GM12872 (cell line): ENCODE results near the gene DMD.

Source experiments
- TF ChIP-seq, protein P1 (sequence below): IDR thresholded peaks from 3 replicates; pipeline ENCODE4 v1.5.1; 2011; ENCODE audit warnings: low read depth, mild to moderate bottlenecking, low read length, moderate library complexity; ENCODE audit not compliant: insufficient read depth

Gene DMD

DNA sequence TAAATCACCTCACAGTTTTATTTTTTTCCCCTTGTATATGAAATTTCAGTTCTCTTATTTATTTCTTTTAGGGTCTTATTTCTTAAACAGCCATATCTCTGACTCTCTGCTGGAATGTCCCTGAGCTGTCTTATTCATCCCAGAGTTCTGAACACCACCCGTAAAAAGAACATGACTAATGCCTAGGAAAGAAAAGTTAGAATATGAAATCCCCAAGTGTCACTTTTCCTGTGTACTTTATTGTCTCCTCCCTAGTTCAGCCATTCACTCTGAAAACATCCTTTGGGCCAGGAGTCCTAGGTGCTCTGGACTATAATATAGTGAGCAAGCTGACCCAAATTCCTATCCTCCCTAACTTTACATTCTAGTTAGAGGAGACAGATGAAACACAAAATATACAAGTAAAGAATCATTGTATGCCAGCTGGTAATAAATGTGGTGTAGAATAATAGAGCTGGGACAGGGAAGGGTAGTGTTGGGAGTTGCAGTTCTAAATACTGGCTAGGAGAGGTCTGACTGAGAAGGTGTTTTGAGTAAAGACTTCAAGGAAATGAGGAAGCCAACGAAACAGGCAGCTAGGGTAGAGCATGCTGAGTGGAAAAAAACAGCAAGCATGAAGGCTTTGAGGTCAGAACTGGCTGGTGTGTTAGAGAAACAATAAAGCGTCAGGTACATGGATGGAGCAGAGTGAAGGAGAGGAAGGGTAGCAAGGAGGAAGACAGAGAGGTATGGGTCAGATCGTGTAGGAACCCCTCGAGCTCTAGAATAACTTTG lies 2098.9 kb downstream of the DMD start:
- TF ChIP-seq, protein P1, sequence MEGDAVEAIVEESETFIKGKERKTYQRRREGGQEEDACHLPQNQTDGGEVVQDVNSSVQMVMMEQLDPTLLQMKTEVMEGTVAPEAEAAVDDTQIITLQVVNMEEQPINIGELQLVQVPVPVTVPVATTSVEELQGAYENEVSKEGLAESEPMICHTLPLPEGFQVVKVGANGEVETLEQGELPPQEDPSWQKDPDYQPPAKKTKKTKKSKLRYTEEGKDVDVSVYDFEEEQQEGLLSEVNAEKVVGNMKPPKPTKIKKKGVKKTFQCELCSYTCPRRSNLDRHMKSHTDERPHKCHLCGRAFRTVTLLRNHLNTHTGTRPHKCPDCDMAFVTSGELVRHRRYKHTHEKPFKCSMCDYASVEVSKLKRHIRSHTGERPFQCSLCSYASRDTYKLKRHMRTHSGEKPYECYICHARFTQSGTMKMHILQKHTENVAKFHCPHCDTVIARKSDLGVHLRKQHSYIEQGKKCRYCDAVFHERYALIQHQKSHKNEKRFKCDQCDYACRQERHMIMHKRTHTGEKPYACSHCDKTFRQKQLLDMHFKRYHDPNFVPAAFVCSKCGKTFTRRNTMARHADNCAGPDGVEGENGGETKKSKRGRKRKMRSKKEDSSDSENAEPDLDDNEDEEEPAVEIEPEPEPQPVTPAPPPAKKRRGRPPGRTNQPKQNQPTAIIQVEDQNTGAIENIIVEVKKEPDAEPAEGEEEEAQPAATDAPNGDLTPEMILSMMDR = no peak

DNA sequence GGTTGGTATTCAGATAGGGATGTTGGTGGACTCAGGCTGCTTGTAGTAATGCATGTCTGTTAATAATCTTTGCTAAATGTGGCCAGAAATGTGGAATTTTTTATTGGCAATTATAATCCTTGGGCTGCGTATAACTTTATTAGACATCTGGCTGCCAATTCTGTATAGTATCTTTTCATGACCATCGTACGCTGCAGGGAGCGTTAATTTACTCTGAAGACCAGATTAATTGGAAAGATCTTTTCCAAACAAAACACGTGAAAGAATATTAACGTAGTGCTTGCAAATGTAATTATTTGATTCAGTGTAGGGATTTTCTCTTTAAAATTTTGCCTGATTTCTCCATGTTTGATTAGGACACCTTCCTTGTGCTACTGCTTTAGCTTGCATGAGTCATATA lies 2100.7 kb downstream of the DMD start:
- TF ChIP-seq, protein P1 = no peak

DNA sequence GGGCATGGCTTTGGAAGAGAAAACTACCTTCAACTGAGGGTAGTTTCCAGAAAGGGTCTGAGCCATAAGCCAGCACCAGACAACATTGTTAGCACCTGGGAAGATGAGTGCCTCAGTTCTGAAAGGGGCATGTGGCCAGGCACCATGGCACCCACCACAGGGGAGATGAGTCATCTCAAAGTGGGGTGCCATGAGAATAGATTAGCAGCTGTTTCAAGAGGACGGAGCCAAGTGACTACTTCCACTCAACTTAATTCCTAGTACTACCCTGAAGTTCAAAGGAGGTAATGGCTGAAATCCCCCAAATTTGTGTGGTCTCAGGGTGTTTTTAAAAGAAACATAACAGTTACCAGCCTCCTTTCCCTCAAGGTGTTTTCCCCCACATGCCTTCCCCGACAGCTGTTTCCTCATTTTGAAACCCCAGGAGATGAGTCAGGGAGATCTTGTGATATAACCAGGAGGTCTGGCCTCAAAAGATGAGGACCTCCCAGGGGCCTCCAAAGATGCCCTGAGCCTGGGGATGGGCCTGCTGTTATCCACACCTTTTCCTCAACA lies 2111.7 kb downstream of the DMD start:
- TF ChIP-seq, protein P1 = no peak

DNA sequence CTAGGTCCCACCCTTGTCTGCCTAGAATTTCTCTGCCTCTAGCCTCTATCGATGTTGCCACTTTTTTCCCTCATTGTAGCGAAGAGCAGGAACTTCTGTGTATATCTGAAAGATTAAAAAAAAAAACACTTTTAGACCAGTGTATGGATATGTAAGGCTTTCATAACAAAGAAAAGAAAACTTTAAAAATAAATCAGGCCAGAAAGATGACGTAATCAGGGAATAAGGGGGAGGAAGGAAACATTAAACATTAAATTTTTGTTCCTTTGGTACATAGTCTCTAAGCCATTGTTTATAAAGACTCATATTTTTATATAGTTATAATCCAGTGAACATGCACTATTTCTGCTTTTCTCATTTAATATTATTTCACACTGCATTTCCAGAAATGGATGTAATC lies 2113.3 kb downstream of the DMD start:
- TF ChIP-seq, protein P1 = no peak

DNA sequence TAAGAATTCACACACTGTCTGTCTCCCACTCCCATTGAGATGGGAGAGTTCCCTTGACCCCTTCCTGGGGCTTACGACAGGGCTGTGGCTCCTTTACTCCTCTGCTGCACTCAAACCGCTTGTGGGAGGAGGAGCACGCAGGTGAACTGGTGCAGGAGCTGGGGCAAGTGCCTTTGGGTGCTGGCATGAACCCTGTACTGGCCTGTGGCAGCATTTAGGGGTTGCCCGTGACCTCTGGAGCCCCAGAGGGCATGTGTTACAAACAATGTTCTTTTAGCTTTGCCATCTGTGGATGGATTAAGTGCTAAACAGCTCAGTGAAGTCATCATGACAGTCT lies 2117.7 kb downstream of the DMD start:
- TF ChIP-seq, protein P1 = no peak

DNA sequence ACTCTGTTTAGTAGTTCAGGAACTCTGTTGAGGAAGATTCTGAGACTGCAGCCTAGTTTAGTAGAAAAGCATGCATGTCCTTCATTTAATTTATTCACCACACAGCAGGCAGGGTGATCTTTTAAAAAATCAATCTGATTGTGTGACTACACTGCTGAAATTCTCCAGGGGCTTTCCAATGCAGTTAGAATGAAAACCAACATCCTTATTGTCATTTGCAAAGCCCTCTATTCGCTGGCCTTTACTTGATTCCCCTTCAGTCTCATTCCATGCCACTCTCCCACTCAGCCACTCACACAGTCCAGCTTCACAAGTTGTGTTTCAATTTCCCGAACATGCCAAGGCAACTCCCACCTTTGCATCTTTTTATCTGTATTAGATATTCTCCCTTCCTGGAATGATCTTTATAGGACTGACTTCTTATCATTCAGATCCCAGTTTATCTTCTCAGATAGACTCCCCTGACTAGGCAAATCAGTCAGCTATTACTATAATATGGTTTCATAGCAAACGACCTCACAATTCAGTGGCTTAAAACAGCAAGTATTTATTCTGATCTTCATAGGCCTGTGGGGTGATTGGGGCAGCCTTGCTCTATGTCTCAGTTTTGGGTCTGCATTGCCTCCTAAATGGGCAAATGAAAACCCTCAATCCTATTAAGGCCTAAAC lies 2118.2 kb downstream of the DMD start:
- TF ChIP-seq, protein P1 = no peak

DNA sequence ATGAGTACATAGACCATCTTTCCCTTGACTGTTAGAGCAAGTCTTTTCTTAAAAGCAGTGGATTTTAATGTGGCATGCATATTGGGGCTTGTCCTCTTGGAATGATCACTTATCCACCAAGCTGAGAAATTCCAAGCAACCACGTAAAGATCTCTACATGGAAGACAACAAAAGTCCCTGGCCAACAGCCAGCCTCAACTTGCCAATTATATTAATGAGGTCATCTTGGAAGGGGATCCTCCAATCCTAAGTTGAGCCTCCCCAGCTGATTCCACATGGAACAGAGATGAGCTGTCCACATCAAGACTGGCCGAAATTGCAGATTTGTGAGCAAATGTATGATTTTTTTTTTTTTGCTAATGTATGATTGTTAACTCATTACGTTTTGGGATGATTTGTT lies 2118.9 kb downstream of the DMD start:
- TF ChIP-seq, protein P1 = no peak
